Measurements from ENCODE around the gene VEGFC. TPM values are rescaled to one million over a fixed set of nuclear protein-coding genes. Genes with fewer than 3 reads are reported as not detected.

VEGFC gene
- total RNA-seq, 1 donor from 2014 or later = 7.5 TPM

GRCh38 chr4:176782794-176783193 lies 9.9 kb downstream of the VEGFC start:
- TF ChIP-seq CTCF (IDR thresholded peaks at IDR 0.05; ENCODE audit: borderline replicate concordance) = no peak
- H3K9me3 ChIP-seq (replicated peaks) = no peaks in the 10 kb centered on the region
- H3K27me3 ChIP-seq (ENCODE audit: low read depth) = no peaks in the 10 kb centered on the region
- H3K4me3 ChIP-seq = no peak overlapping the region
- intact Hi-C loops (cut with micrococcal nuclease) = no loop called here
- H3K4me1 ChIP-seq = peaks cover 34% of the 10 kb centered on the region
- no peak for DNase-seq
- H3K36me3 ChIP-seq = no peaks in the 10 kb centered on the region
- H3K27ac ChIP-seq (replicated peaks) = peak overlapping the region; percentile 67

- H3K4me1 ChIP-seq = peaks cover 34% of the 10 kb centered on the region
- no peaks in the 10 kb centered on the region for H3K9me3 ChIP-seq (replicated peaks)
- peak overlapping the region; percentile 40 for H3K4me3 ChIP-seq
- TF ChIP-seq CTCF (IDR thresholded peaks at IDR 0.05; ENCODE audit: borderline replicate concordance) = no peak
- H3K36me3 ChIP-seq = no peaks in the 10 kb centered on the region
- DNase-seq = no peak
- no peaks in the 10 kb centered on the region for H3K27me3 ChIP-seq (ENCODE audit: low read depth)
- H3K27ac ChIP-seq (replicated peaks) = peak overlapping the region; percentile 67
- intact Hi-C loops (cut with micrococcal nuclease) = no loop called here
These were observed 10.5 kb downstream of the VEGFC start for GRCh38 chr4:176782191-176782590.

GRCh38 chr4:176781739-176782100 lies 11.0 kb downstream of the VEGFC start:
- Histone ChIP-seq H3K9me3 (replicated peaks) (no peaks in the 10 kb centered on the region), H3K4me1 (peaks cover 34% of the 10 kb centered on the region), H3K27ac (replicated peaks) (peak overlapping the region; percentile 67), H3K27me3 (ENCODE audit: low read depth) (no peaks in the 10 kb centered on the region), H3K36me3 (no peaks in the 10 kb centered on the region), H3K4me3 (peak overlapping the region; percentile 40)
- TF ChIP-seq CTCF (IDR thresholded peaks at IDR 0.05; ENCODE audit: borderline replicate concordance) = no peak
- intact Hi-C loops (cut with micrococcal nuclease) = no loop called here
- DNase-seq = no peak

DNA sequence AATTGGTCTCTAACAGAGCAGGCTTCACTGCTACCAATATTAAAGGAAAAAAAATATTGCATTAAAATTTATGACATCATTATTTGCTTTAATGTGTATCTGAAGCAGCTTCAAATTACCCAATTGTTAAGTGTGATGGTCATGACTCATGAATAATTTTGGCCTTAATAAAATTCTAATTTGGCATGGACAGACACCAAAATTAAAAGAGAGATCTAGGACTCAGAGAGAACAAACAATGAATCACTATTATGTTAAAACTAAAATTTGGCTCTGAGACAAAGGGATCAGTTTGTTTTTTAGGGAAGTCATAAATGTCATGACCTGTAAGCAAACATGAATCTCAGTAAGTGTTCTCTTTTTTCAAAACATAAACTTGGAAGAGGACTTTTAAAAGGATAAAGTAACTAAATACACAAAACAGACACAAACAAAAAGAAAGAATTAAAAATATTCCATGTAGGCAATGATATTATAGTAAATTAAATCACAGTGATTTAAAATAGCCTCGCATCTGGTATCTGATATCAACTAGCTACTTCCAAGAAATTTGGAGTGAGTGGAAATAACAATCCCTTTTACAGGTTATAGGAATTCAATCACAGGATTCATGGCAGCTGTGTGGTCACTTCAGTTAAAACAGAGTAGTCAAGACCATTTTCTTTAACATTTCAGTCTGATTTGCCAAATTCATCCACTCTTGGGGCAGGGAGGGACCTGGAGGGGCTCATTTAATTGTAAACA lies 11.6 kb downstream of the VEGFC start:
- H3K36me3 ChIP-seq = no peaks in the 10 kb centered on the region
- H3K9me3 ChIP-seq (replicated peaks) = no peaks in the 10 kb centered on the region
- H3K27ac ChIP-seq (replicated peaks) = peak overlapping the region; percentile 67
- H3K4me3 ChIP-seq = peak overlapping the region; percentile 40
- TF ChIP-seq CTCF (IDR thresholded peaks at IDR 0.05; ENCODE audit: borderline replicate concordance) = no peak
- no peaks in the 10 kb centered on the region for H3K27me3 ChIP-seq (ENCODE audit: low read depth)
- H3K4me1 ChIP-seq = peaks cover 34% of the 10 kb centered on the region
- DNase-seq = no peak
- intact Hi-C loops (cut with micrococcal nuclease) = no loop called here

DNA sequence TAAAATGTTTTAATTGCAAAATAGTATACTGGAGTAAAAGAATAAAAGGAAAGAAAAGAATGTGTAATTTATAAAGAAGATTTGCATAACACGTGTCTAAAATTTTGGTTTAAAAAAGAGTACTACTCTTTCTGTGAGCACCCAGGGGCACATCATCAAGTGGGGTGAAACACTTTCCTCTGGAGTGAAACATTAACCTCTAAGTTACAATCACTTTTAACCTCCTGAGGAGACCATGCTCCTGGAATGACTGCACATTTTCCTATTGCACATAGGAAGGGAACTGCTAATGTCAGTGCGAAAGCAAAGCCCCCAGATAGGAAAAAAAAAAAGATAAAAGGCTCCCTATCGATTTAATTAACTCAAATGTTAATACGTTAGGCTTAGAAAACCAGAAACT lies 13.3 kb downstream of the VEGFC start:
- Histone ChIP-seq H3K4me3 (no peak overlapping the region), H3K4me1 (peaks cover 34% of the 10 kb centered on the region), H3K27me3 (ENCODE audit: low read depth) (no peaks in the 10 kb centered on the region), H3K36me3 (no peaks in the 10 kb centered on the region), H3K9me3 (replicated peaks) (no peaks in the 10 kb centered on the region), H3K27ac (replicated peaks) (no peak overlapping the region)
- DNase-seq = no peak
- no peak for TF ChIP-seq CTCF (IDR thresholded peaks at IDR 0.05; ENCODE audit: borderline replicate concordance)
- intact Hi-C loops (cut with micrococcal nuclease) = no loop called here

Data from left ventricle myocardium inferior (tissue), 1 donor.